NT2/D1 (cell line): ENCODE results near the gene LRRK1.

Experiments
- DNase-seq: peaks from one replicate; pipeline ENCODE4 v3.0.0-alpha.2; 2011; ENCODE audit warnings: low read depth, low spot score
- H3K27me3 ChIP-seq: 2 replicates; pipeline ENCODE4 v1.6.0; 2011; ENCODE audit warnings: mild to moderate bottlenecking; ENCODE audit not compliant: insufficient read length, insufficient read depth
- H3K36me3 ChIP-seq: 2 replicates; pipeline ENCODE4 v1.6.1; 2011; ENCODE audit warnings: mild to moderate bottlenecking, low read length, mixed read lengths; ENCODE audit not compliant: insufficient read depth, insufficient read length
- H3K4me1 ChIP-seq: 2 replicates; pipeline ENCODE4 v1.5.1; 2011; ENCODE audit not compliant: insufficient read depth, insufficient read length
- H3K4me3 ChIP-seq: 2 replicates; pipeline ENCODE4 v1.5.1; 2011; ENCODE audit warnings: low read depth; ENCODE audit not compliant: insufficient read length
- H3K9ac ChIP-seq: 2 replicates; pipeline ENCODE4 v1.6.0; 2011; ENCODE audit warnings: low read depth; ENCODE audit not compliant: insufficient read length
- H3K9me3 ChIP-seq: 2 replicates; pipeline ENCODE4 v1.5.1; 2011; ENCODE audit warnings: mild to moderate bottlenecking, low read length; ENCODE audit not compliant: insufficient read depth
- SUZ12 ChIP-seq: IDR thresholded peaks from 2 replicates; pipeline ENCODE4 v1.6.1; 2011; ENCODE audit not compliant: insufficient read length, insufficient read depth; ENCODE audit errors: extremely low read depth
- YY1 ChIP-seq: IDR thresholded peaks from 2 replicates; pipeline ENCODE4 v1.6.1; 2011; ENCODE audit not compliant: insufficient read length, insufficient read depth
- ZNF274 ChIP-seq: IDR thresholded peaks from 2 replicates; pipeline ENCODE4 v1.6.1; 2011; ENCODE audit warnings: mild to moderate bottlenecking, low read depth, low read length

The LRRK1 gene

GRCh38 chr15:101042320-101042719 is 123.2 kb downstream of the LRRK1 start:
- H3K36me3 ChIP-seq: no peaks in the 10 kb centered on the region
- H3K27me3 ChIP-seq: peaks cover 19% of the 10 kb centered on the region
- TF ChIP-seq ZNF274 (no peak), YY1 (no peak), SUZ12 (no peak)
- H3K4me1 ChIP-seq: peaks cover 11% of the 10 kb centered on the region
- no peak overlapping the region for H3K4me3 ChIP-seq
- peaks cover 4% of the 10 kb centered on the region; the same call in 1 of the 2 replicates for H3K9me3 ChIP-seq
- H3K9ac ChIP-seq: no peak overlapping the region
- DNase-seq: no peak

DNA sequence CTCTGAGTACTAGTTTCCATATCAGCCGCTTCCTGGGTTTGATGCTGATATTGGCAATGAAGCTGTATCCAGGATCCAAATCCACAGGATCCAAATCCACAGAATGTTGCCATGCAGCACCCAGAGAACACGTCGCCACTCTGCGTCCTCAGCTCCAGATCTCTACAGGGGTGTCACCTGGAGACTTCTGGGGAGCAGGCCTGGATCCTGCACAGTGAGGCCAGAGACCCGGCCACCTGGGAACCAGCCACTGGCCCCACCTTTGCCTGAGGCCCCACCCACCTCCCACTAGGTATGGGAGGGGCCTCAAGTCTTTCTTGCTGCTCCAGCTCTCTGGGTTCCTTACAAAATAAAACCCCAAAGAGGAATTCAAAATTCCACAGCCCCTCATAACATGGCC is 123.9 kb downstream of the LRRK1 start:
- Histone ChIP-seq H3K36me3 (no peaks in the 10 kb centered on the region), H3K4me3 (no peak overlapping the region), H3K27me3 (peaks cover 19% of the 10 kb centered on the region), H3K4me1 (peaks cover 11% of the 10 kb centered on the region), H3K9me3 (peaks cover 4% of the 10 kb centered on the region; the same call in 1 of the 2 replicates), H3K9ac (no peak overlapping the region)
- DNase-seq: no peak
- no peak for TF ChIP-seq SUZ12
- TF ChIP-seq ZNF274: no peak
- no peak for TF ChIP-seq YY1

- Histone ChIP-seq H3K4me3 (no peak overlapping the region), H3K36me3 (peaks cover 4% of the 10 kb centered on the region), H3K9me3 (no peaks in the 10 kb centered on the region), H3K27me3 (peaks cover 27% of the 10 kb centered on the region), H3K4me1 (peaks cover 17% of the 10 kb centered on the region), H3K9ac (no peak overlapping the region)
- TF ChIP-seq YY1 (no peak), ZNF274 (no peak), SUZ12 (no peak)
- DNase-seq: no peak
These were observed 124.9 kb downstream of the LRRK1 start for GRCh38 chr15:101043911-101044624.

- no peak for DNase-seq
- no peak overlapping the region for H3K9ac ChIP-seq
- no peak for TF ChIP-seq SUZ12
- TF ChIP-seq YY1: no peak
- TF ChIP-seq ZNF274: no peak
- H3K27me3 ChIP-seq: peaks cover 32% of the 10 kb centered on the region
- peaks cover 20% of the 10 kb centered on the region for H3K4me1 ChIP-seq
- peaks cover 4% of the 10 kb centered on the region for H3K36me3 ChIP-seq
- no peaks in the 10 kb centered on the region for H3K9me3 ChIP-seq
- no peak overlapping the region for H3K4me3 ChIP-seq
These were observed 125.6 kb downstream of the LRRK1 start for GRCh38 chr15:101044625-101045235.

GRCh38 chr15:101045236-101045646 is 126.1 kb downstream of the LRRK1 start:
- no peak overlapping the region for H3K4me3 ChIP-seq
- DNase-seq: no peak
- peaks cover 20% of the 10 kb centered on the region for H3K4me1 ChIP-seq
- no peaks in the 10 kb centered on the region for H3K9me3 ChIP-seq
- no peak for TF ChIP-seq YY1
- no peak for TF ChIP-seq ZNF274
- no peak for TF ChIP-seq SUZ12
- H3K36me3 ChIP-seq: peaks cover 4% of the 10 kb centered on the region
- H3K27me3 ChIP-seq: peaks cover 32% of the 10 kb centered on the region
- H3K9ac ChIP-seq: no peak overlapping the region

DNA sequence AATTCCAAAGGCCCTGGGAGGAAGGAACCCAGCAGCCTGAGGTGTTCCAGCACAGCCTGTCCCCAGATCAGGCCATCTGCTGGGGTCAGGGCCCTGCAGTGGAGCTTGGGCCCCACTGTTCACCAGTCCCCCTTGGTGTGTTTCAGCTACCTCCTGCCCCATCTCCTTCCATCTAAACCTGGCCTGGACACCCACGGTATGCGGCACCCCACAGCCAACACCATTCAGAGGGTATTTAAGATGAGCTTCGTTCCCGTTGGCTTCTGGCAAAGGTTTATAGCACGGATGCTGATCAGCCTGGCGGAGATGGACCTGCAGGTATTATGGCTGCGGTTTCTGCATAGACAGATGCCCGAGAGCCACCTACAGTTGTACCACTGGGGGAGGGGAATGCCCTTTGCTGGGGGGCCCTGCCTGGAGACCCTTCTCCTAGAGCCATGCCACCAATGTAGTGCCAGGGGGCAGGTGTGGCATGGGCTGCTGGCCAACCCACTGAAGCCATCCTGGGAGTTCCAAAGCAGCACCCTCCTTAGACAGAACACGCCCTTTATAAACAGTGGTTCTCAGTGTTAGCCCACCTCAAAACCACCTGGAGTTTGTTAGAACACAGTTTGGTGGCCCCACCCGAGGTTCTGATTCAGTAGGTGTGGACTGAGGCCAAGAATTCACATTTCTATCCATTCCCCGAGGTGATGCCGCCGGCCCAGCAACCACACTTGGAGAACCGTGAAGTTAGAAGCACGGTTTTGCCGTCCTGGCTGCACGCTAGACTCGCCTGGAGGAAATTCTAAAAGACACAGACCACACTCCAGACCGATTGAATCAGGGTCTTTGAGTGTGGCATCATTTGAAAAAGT is 126.9 kb downstream of the LRRK1 start:
- no peaks in the 10 kb centered on the region for H3K9me3 ChIP-seq
- H3K27me3 ChIP-seq: peaks cover 32% of the 10 kb centered on the region
- DNase-seq: no peak
- H3K9ac ChIP-seq: no peak overlapping the region
- no peak overlapping the region for H3K4me3 ChIP-seq
- H3K4me1 ChIP-seq: peaks cover 24% of the 10 kb centered on the region
- peaks cover 4% of the 10 kb centered on the region for H3K36me3 ChIP-seq
- TF ChIP-seq ZNF274: no peak
- TF ChIP-seq SUZ12: no peak

DNA sequence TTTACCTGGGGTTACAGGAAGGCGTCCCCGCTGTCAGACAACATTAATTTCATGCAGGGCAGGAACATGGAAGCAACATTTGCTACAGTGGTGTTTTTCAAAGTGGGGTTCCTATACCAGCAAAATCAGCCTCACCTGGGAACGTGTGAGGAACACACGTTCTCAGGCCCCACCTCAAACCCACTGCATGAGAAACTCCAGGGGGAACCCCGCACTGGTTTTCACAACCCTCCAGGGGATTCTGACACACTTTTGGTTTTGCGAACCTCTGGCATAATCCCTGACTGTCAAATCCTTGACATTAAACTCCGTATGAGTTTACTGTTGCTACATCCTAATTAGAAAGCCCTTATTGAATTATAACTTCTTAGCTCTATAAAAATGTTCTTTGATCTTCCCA is 127.7 kb downstream of the LRRK1 start:
- peaks cover 28% of the 10 kb centered on the region for H3K4me1 ChIP-seq
- no peak for TF ChIP-seq SUZ12
- TF ChIP-seq YY1: no peak
- TF ChIP-seq ZNF274: no peak
- DNase-seq: no peak
- H3K9me3 ChIP-seq: no peaks in the 10 kb centered on the region
- peaks cover 32% of the 10 kb centered on the region for H3K27me3 ChIP-seq
- H3K36me3 ChIP-seq: peaks cover 4% of the 10 kb centered on the region
- H3K4me3 ChIP-seq: no peak overlapping the region
- H3K9ac ChIP-seq: no peak overlapping the region
